ENCODE results near the gene TMEM9B. TPM values are rescaled to one million over a fixed set of nuclear protein-coding genes. Genes with fewer than 3 reads are reported as not detected.

The TMEM9B gene
- total RNA-seq, 1 experiment from 2014 or later = 13.6 TPM

GRCh38 chr11:9004183-9004926 lies 40.1 kb upstream of the TMEM9B start:
- DNase-seq = peak; percentile 73
- WGBS (ENCODE audit: extremely low coverage, insufficient read length, low lambda C conversion rate) = no CpG with 5 or more reads among the region's 69 CpGs
- peaks cover 27% of the 10 kb centered on the region for H3K27me3 ChIP-seq (ENCODE audit: insufficient read depth, low read length)
- no peak for TF ChIP-seq CTCF (conservative IDR thresholded peaks at IDR 0.05)
- H3K79me1 ChIP-seq (ENCODE audit: insufficient read depth, low read depth, low read length, poor library complexity, severe bottlenecking) = no peaks in the 10 kb centered on the region
- no peak overlapping the region for H3K56ac ChIP-seq (ENCODE audit: insufficient read length, low read depth, low read length)
- peaks cover 83% of the 10 kb centered on the region for H3K27me3 Mint-ChIP-seq (ENCODE audit: low read depth)
- H3K23ac ChIP-seq (ENCODE audit: insufficient read length, low read depth, low read length) = no peak overlapping the region
- no peak overlapping the region for H3T11ph ChIP-seq (ENCODE audit: low read length)
- no peaks in the 10 kb centered on the region for H3K4me1 ChIP-seq (ENCODE audit: insufficient read depth, low read length)
- no peak overlapping the region for H4K8ac ChIP-seq (replicated peaks; ENCODE audit: insufficient read length, low read depth, low read length)
- peaks cover 4 to 15% of the 10 kb centered on the region in 2 experiments for H3K4me1 Mint-ChIP-seq
- no peak overlapping the region for H3K14ac ChIP-seq (ENCODE audit: insufficient read depth, low read length)
- no peak overlapping the region for H4K5ac ChIP-seq (ENCODE audit: insufficient read length, low read depth, low read length)
- no peaks in the 10 kb centered on the region for H3K79me2 ChIP-seq (ENCODE audit: insufficient read depth, low read length)
- no peaks in the 10 kb centered on the region for H3K36me3 Mint-ChIP-seq (ENCODE audit: insufficient read depth in 1 of 3, low read depth in 3 of 3)
- H2AK5ac ChIP-seq (ENCODE audit: insufficient read length, low read length) = no peak overlapping the region
- H3K9me3 Mint-ChIP-seq = no peaks in the 10 kb centered on the region
- no peak overlapping the region for H2BK120ac ChIP-seq (ENCODE audit: low read depth, low read length, poor library complexity, severe bottlenecking)
- peaks cover 8% of the 10 kb centered on the region for H3K23me2 ChIP-seq (ENCODE audit: insufficient read length, low read depth, low read length, poor library complexity, severe bottlenecking)
- H3K27ac Mint-ChIP-seq = no peak overlapping the region
- H4K91ac ChIP-seq (ENCODE audit: insufficient read length, low read depth, low read length) = no peak overlapping the region
- no peak overlapping the region for H2BK5ac ChIP-seq (ENCODE audit: insufficient read length, low read length)
- H3K9me3 ChIP-seq (ENCODE audit: control insufficient read depth, low read depth, low read length) = no peaks in the 10 kb centered on the region
- no peak overlapping the region for H3K9ac ChIP-seq (ENCODE audit: extremely low read depth, insufficient read length, low read length)
- no peak overlapping the region for H3K18ac ChIP-seq (ENCODE audit: insufficient read length, low read depth, low read length)
- H3K4me3 Mint-ChIP-seq = peak overlapping the region; percentile 55 to 64
- H4K20me1 ChIP-seq (ENCODE audit: control insufficient read depth, insufficient read depth, insufficient read length) = no peaks in the 10 kb centered on the region
- H2BK20ac ChIP-seq (ENCODE audit: low read depth, low read length, poor library complexity, severe bottlenecking) = no peak overlapping the region
- no peak overlapping the region for H3K4ac ChIP-seq (ENCODE audit: low read depth, low read length)
- no peak overlapping the region for H3K27ac ChIP-seq (ENCODE audit: insufficient read length, low read depth, low read length)
- no peak overlapping the region for H2AFZ ChIP-seq (ENCODE audit: low read length)
- H2BK15ac ChIP-seq (ENCODE audit: low read depth, low read length) = no peak overlapping the region
- peak overlapping the region; percentile 26 for H3K4me2 ChIP-seq (ENCODE audit: insufficient read depth, insufficient read length, low read length)
- no peak overlapping the region for H2BK12ac ChIP-seq (ENCODE audit: insufficient read length, low read depth, low read length)

Data from H9 (cell line).